ENCODE results near the gene CCNY. TPM values are rescaled to one million over a fixed set of nuclear protein-coding genes. Genes with fewer than 3 reads are reported as not detected.

Gene CCNY
- total RNA-seq, 4 donors from 2014 or later = 22.4 to 35.1 (median 29.9) TPM

- Histone ChIP-seq H3K9me3 (no peaks in the 10 kb centered on the region), H3K4me1 (peaks cover 3% of the 10 kb centered on the region), H3K27ac (no peak overlapping the region), H3K36me3 (no peaks in the 10 kb centered on the region), H3K4me3 (no peak overlapping the region), H3K27me3 (no peaks in the 10 kb centered on the region)
- WGBS = 82% methylated on average over 9 of the region's 9 CpGs
- no peak for DNase-seq (ENCODE audit: low spot score in 2 of 2)
- TF ChIP-seq POLR2AphosphoS5 (IDR thresholded peaks at IDR 0.05) = no peak
- no peak for TF ChIP-seq POLR2A (IDR thresholded peaks at IDR 0.05)
- no peak for TF ChIP-seq EP300 (IDR thresholded peaks at IDR 0.05)
- no peak for TF ChIP-seq CTCF (IDR thresholded peaks at IDR 0.05)
These were observed 134.1 kb downstream of the CCNY start for GRCh38 chr10:35470248-35470924.

DNA sequence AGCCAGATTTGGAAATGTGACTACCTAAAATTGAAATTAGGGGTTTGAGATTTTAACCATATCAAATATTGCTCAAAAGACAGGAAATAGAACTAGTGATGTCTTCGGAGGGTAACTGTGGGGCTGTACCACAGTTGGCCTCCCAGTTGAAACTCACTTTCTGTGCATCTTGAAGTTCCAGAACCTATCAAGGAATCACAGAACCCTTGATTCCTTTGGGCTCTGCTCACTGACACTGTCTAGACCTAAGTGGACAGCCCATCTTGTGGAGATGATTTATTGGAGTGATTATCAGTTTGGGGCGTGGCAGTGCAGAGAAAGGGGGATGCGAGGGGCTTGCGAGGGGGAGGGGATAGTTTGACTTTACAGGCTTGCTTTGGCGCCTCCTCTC, 134.6 kb downstream of the CCNY start:
- Histone ChIP-seq H3K4me3 (no peak overlapping the region), H3K27me3 (no peaks in the 10 kb centered on the region), H3K9me3 (no peaks in the 10 kb centered on the region), H3K27ac (no peak overlapping the region), H3K36me3 (no peaks in the 10 kb centered on the region), H3K4me1 (peaks cover 3% of the 10 kb centered on the region)
- 86% methylated on average over 5 of the region's 5 CpGs for WGBS
- no peak for DNase-seq (ENCODE audit: low spot score in 2 of 2)
- TF ChIP-seq POLR2AphosphoS5 (IDR thresholded peaks at IDR 0.05) = no peak
- no peak for TF ChIP-seq CTCF (IDR thresholded peaks at IDR 0.05)
- TF ChIP-seq POLR2A (IDR thresholded peaks at IDR 0.05) = no peak

GRCh38 chr10:35471435-35471834, 135.1 kb downstream of the CCNY start:
- Histone ChIP-seq H3K4me1 (peaks cover 3% of the 10 kb centered on the region), H3K36me3 (no peaks in the 10 kb centered on the region), H3K27ac (no peak overlapping the region), H3K27me3 (no peaks in the 10 kb centered on the region), H3K4me3 (no peak overlapping the region), H3K9me3 (no peaks in the 10 kb centered on the region)
- DNase-seq (ENCODE audit: low spot score in 2 of 2) = no peak
- no peak for TF ChIP-seq CTCF (IDR thresholded peaks at IDR 0.05)
- no peak for TF ChIP-seq POLR2A (IDR thresholded peaks at IDR 0.05)
- no peak for TF ChIP-seq POLR2AphosphoS5 (IDR thresholded peaks at IDR 0.05)
- TF ChIP-seq EP300 (IDR thresholded peaks at IDR 0.05) = no peak
- WGBS = 62% methylated on average over 3 of the region's 3 CpGs

DNA sequence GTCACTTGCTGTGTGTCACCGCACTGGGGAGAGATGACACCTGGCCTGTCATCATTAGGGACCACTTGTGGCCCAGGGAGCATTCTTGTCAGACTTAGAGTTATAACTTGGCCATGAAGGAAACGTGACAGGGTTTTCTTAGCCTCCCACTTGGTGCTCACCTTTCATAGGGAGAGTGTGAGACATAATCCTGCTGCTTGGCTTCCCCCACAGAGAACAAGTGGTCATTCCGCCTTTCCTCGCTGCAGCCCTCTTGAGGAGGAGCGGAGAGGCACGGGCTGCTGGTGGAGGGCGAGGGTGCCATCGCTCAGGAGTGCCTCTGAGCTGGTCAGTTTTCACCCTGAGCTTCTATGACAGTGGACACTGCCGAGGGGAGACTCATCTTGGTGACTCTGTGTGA, 143.8 kb downstream of the CCNY start:
- Histone ChIP-seq H3K36me3 (no peaks in the 10 kb centered on the region), H3K4me1 (peaks cover 4% of the 10 kb centered on the region), H3K27me3 (no peaks in the 10 kb centered on the region), H3K9me3 (no peaks in the 10 kb centered on the region), H3K4me3 (no peak overlapping the region), H3K27ac (no peak overlapping the region)
- WGBS = 100% methylated on average over 8 of the region's 9 CpGs
- no peak for DNase-seq (ENCODE audit: low spot score in 2 of 2)
- TF ChIP-seq POLR2A (IDR thresholded peaks at IDR 0.05) = no peak
- no peak for TF ChIP-seq EP300 (IDR thresholded peaks at IDR 0.05)
- TF ChIP-seq CTCF (IDR thresholded peaks at IDR 0.05) = no peak
- no peak for TF ChIP-seq POLR2AphosphoS5 (IDR thresholded peaks at IDR 0.05)

DNA sequence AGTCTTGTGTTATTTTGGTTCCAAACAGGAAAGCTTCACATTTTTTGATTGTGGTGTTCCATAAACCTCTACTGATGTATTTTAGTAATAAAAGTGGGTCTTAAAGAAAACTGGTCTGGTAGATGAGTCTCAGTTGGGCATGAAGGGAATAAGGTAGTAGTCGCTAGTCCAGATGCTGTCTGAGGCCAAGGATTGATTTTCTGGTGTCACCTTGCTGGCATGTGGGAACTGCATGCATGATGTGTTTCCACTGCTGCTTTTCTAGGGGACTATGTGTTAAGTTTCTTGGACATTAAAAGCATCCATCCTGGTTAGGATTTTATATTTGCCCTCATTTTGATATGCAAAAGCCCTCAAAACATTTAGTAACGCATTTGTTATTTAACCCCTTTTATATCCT, 145.1 kb downstream of the CCNY start:
- TF ChIP-seq EP300 (IDR thresholded peaks at IDR 0.05) = no peak
- WGBS = 93% methylated on average over 2 of the region's 2 CpGs
- H3K27me3 ChIP-seq = no peaks in the 10 kb centered on the region
- H3K36me3 ChIP-seq = no peaks in the 10 kb centered on the region
- no peak overlapping the region for H3K27ac ChIP-seq
- H3K9me3 ChIP-seq = no peaks in the 10 kb centered on the region
- H3K4me3 ChIP-seq = no peak overlapping the region
- H3K4me1 ChIP-seq = peaks cover 4% of the 10 kb centered on the region
- no peak for DNase-seq (ENCODE audit: low spot score in 2 of 2)

All from suprapubic skin (tissue), 4 donors.